Activated T-helper 1 cell treated with Interleukin-2 at 50 U/mL for 16 hours (primary cell): Measurements from ENCODE around the gene TLR10.
"Not testable (repeated sequence)": the region's sequence is repeated elsewhere in the genome, so short reads cannot be mapped to it uniquely, and the experiment has no call there.

Experiments
- DNase-seq: peaks from one replicate; pipeline ENCODE4 v3.0.0-alpha.2; 2020; ENCODE audit warnings: low read depth

TLR10 gene

GRCh38 chr4:38782452-38783108 lies at the start of gene TLR10:
TSS of gene TLR10 (minus strand) at chr4:38782990. CDS start at chr4:38775590, 7,400 bp downstream.
- no peak for DNase-seq

GRCh38 chr4:38832206-38832605 lies 49.4 kb upstream of the TLR10 start:
- no peak for DNase-seq

GRCh38 chr4:38831653-38832052 lies 48.9 kb upstream of the TLR10 start:
- no peak for DNase-seq

GRCh38 chr4:38829237-38829636 lies 46.4 kb upstream of the TLR10 start:
- no peak for DNase-seq

- no peak for DNase-seq
These were observed 41.0 kb upstream of the TLR10 start for GRCh38 chr4:38823766-38824165.

GRCh38 chr4:38822748-38823303 lies 40.0 kb upstream of the TLR10 start:
- DNase-seq = no peak

- no peak for DNase-seq
These were observed 38.9 kb upstream of the TLR10 start for GRCh38 chr4:38821739-38822138.

GRCh38 chr4:38820329-38821061 lies 37.7 kb upstream of the TLR10 start:
- no peak for DNase-seq

- DNase-seq = no peak
These were observed 36.8 kb upstream of the TLR10 start for GRCh38 chr4:38819569-38819968.

- no peak for DNase-seq
These were observed 35.7 kb upstream of the TLR10 start for GRCh38 chr4:38818441-38818976.

- DNase-seq = no peak
These were observed 33.3 kb upstream of the TLR10 start for GRCh38 chr4:38815885-38816782.

- DNase-seq = no peak
These were observed 31.6 kb upstream of the TLR10 start for GRCh38 chr4:38814386-38814785.

- DNase-seq = no peak
These were observed 28.5 kb upstream of the TLR10 start for GRCh38 chr4:38811297-38811696.

GRCh38 chr4:38807462-38807861 lies 24.7 kb upstream of the TLR10 start:
- not testable (repeated sequence) for DNase-seq

GRCh38 chr4:38806251-38806650 lies 23.5 kb upstream of the TLR10 start:
- DNase-seq = not testable (repeated sequence)

GRCh38 chr4:38805530-38806145 lies 22.8 kb upstream of the TLR10 start:
- no peak for DNase-seq

- no peak for DNase-seq
These were observed 22.0 kb upstream of the TLR10 start, which contains the start of gene TLR1 for GRCh38 chr4:38804654-38805295. TSS of gene TLR1 (minus strand) at chr4:38804791. CDS start at chr4:38798831, 5,960 bp downstream.

- DNase-seq = no peak
These were observed 21.3 kb upstream of the TLR10 start for GRCh38 chr4:38803833-38804653.

GRCh38 chr4:38802561-38803355 lies 20.0 kb upstream of the TLR10 start:
- DNase-seq = no peak
